Activated CD4-positive, alpha-beta T cell treated with anti-CD3 and anti-CD28 coated beads, Interleukin-2, amount 10 ng/mL, durations not matched to agents 7 days and 5 days (primary cell): ENCODE measurements around the gene CAP1. TPM values are rescaled to one million over a fixed set of nuclear protein-coding genes. Genes with fewer than 3 reads are reported as not detected.

Experiments used
- CTCF ChIA-PET: fragments of 350-600 bp; sonication (Branson Sonifier 250); formaldehyde crosslinking; loops from one replicate; lab custom pipeline; 2021; ENCODE audit warnings: antibody characterized with exemption; lab: Charles Lee
- POLR2A ChIA-PET: fragments of 350-600 bp; sonication (Branson Sonifier 250); formaldehyde crosslinking; loops from one replicate; lab custom pipeline; 2021; ENCODE audit warnings: antibody characterized with exemption; lab: Charles Lee
- DNase-seq: peaks from one replicate; pipeline ENCODE4 v3.0.0-alpha.2; 2020
- H3K27ac Mint-ChIP-seq: one replicate; pipeline ENCODE4 v1.8.0; 2021; ENCODE audit warnings: mild to moderate bottlenecking, moderate library complexity, mixed read lengths
- H3K27me3 Mint-ChIP-seq: one replicate; pipeline ENCODE4 v1.8.0; 2021; ENCODE audit warnings: mixed read lengths
- H3K36me3 Mint-ChIP-seq: one replicate; pipeline ENCODE4 v1.8.0; 2021; ENCODE audit warnings: low read depth, mixed read lengths
- H3K4me1 Mint-ChIP-seq: one replicate; pipeline ENCODE4 v1.8.0; 2021; ENCODE audit warnings: mixed read lengths
- H3K4me3 Mint-ChIP-seq: one replicate; pipeline ENCODE4 v1.8.0; 2021; ENCODE audit warnings: mild to moderate bottlenecking, moderate library complexity, mixed read lengths
- H3K9me3 Mint-ChIP-seq: one replicate; pipeline ENCODE4 v1.8.0; 2021; ENCODE audit warnings: mixed read lengths
- total RNA-seq, 2 experiments: library from RNA; stranded (reverse); gene quantifications; one replicate each; pipeline ENCODE4 v1.2.3, GENCODE V29; 2021

Gene CAP1
- total RNA-seq, 2 experiments from 2014 or later, result 740 to 752 TPM

DNA sequence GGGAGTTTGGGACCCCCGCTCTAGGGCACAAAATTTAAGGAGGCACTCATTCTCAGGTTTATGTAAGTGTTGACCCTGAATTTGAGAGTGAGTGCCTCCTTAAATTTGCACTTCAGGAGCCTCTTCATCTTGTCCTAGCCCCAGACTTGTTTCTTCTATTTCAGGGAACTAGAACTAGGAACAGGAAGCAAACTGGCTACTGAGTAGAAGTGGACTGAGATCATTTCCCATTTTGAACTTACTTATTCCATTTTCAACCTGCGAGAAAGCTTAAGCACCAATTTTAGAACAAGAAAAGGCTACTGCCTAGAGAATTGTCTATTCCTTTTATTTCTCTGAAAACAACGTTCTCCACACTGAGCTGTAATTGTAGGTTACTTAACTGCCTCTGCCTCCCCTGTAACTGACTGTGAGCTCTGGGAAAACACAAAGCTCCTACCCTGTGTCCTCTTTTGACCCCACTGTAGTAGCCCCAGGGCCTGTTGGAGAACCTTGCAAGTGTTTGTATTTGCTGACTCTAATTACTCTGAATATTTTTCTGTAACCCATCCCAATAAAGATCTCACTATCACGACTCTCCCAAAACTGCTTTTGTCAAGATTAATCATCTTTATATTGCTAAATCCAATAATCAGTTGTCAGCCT lies 54.1 kb downstream of the CAP1 start:
- DNase-seq, result no peak
- peaks cover 2% of the 10 kb centered on the region for H3K27me3 Mint-ChIP-seq
- H3K4me1 Mint-ChIP-seq, result peaks cover 44% of the 10 kb centered on the region
- no peak overlapping the region for H3K4me3 Mint-ChIP-seq
- no peaks in the 10 kb centered on the region for H3K9me3 Mint-ChIP-seq
- ChIA-PET POLR2A (no interaction called here), CTCF (interaction anchor here (0.6 kb wide), 1 partner anchor 89 kb away, joined by 3 read pairs; no protein-coding TSS in a partner anchor)
- no peak overlapping the region for H3K27ac Mint-ChIP-seq
- peaks cover 34% of the 10 kb centered on the region for H3K36me3 Mint-ChIP-seq

DNA sequence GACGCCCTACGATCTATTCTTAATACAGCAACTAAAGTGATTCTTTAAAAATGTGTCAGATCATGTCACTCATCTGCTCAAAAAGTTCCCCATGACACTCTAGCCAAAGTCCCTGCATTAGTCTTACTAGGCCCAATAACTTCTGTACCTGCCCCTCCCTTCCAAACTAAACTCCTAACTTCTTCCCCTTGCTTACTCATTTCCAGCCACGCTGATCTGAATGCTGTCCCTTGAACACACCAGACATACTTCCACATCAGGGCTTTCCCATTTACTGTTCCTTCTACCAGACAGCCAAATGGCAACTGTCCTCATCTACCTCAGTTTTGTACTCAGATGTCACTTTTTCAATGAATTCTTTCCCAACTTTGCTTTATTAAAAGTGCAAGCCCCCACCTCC lies 55.3 kb downstream of the CAP1 start:
- CTCF ChIA-PET, result no interaction called here
- Mint-ChIP-seq H3K4me1 (peaks cover 44% of the 10 kb centered on the region), H3K9me3 (no peaks in the 10 kb centered on the region), H3K27ac (no peak overlapping the region), H3K36me3 (peaks cover 26% of the 10 kb centered on the region), H3K4me3 (peak overlapping the region; percentile 3), H3K27me3 (peaks cover 5% of the 10 kb centered on the region)
- POLR2A ChIA-PET, result no interaction called here
- no peak for DNase-seq

DNA sequence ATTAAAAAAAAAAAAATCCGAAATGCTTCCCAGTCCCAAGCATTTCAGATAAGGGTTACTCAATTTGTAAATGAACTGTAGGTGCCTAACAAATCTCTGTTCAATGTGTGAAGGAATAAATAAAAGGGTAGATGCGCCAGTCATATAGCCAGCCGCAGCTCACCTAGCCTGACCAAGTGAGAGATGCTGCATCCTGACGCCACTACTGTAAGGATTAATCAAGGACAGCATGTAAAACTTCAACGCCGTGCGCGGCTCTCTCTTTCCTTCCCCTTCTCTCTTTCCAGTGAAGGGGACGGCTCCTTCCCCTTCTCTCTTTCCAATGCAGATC lies 56.1 kb downstream of the CAP1 start:
- Mint-ChIP-seq H3K4me1 (peaks cover 44% of the 10 kb centered on the region), H3K27ac (peak overlapping the region; percentile 96), H3K27me3 (peaks cover 10% of the 10 kb centered on the region), H3K36me3 (peaks cover 18% of the 10 kb centered on the region), H3K4me3 (peak overlapping the region; percentile 87), H3K9me3 (no peaks in the 10 kb centered on the region)
- CTCF ChIA-PET, result no interaction called here
- DNase-seq, result no peak
- POLR2A ChIA-PET, result no interaction called here

DNA sequence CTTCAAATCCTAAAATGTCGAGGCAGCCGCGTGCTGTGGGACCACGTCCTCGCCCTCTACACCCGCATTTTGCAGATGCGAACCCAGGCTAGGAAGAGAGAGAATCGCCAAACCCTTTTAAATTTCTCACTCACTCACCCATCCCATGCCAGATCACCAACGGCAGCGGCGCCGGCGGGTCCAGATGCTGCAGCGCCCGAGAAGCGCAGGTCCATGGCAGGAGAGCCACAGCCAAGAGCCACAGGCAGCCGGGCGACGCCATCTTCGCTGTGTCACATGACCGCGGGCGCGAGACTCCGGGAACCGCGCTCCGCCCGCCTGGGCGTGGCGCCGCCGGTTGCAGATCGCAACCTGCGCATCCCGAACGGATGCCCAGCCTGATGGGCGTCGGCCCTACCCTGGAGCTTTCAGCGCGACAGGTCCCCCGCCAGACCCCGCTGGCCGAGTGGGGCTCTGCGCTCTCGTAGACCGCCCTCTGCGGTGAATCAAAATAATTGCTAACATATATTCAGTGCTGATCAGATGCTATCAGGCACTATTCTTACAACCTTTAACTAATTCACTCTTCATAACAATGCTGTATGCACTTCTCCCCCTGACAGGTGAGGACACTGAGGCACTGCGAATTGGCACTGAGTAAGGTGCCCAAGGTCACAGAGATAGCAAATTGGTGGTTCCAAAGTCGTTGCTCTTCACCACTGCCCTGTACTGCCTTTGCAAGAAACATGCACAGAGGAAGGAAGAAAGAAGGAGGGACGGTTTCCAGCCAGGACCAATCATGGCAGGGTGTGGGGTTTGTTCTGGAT lies 56.7 kb downstream of the CAP1 start, which contains the start of gene PPT1:
PPT1 (minus strand) TSS at position 276 of the 806 bp plus-strand sequence; CDS start at position 262, 14 bp downstream.
- POLR2A ChIA-PET, result no interaction called here
- peaks cover 15% of the 10 kb centered on the region for H3K36me3 Mint-ChIP-seq

DNA sequence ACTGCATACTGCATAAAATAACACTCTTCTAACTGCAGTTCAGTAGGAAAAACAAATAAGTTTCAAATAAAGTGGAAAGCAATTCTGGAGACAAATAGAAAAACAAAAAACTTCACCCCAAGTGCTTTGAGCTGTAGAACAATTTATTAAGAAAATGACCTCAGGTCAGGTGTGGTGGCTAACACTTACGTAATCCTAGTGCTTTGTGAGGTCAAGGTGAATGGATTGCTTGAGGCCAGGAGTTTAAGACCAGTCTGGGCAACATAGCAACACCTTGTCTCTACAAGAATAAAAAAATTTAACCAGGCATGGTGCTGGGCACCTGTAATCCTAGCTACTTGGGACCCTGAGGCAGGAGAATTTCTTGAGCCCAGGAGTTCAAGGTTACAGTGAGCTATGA lies 61.5 kb downstream of the CAP1 start:
- no peak overlapping the region for H3K4me3 Mint-ChIP-seq
- POLR2A ChIA-PET, result no interaction called here
- no peaks in the 10 kb centered on the region for H3K36me3 Mint-ChIP-seq
- peaks cover 27% of the 10 kb centered on the region for H3K27me3 Mint-ChIP-seq
- H3K9me3 Mint-ChIP-seq, result peaks cover 8% of the 10 kb centered on the region
- CTCF ChIA-PET, result no interaction called here
- peaks cover 7% of the 10 kb centered on the region for H3K4me1 Mint-ChIP-seq
- no peak for DNase-seq
- no peak overlapping the region for H3K27ac Mint-ChIP-seq

More for the DNA sequence above, 56.7 kb downstream of the CAP1 start, which contains the start of gene PPT1:
- H3K27ac Mint-ChIP-seq, result peak within 1 kb of the TSS; percentile 96
- H3K4me1 Mint-ChIP-seq, result peaks cover 44% of the 10 kb centered on the region
- peaks cover under 1% of the 10 kb centered on the region for H3K9me3 Mint-ChIP-seq
- peak; percentile 83 for DNase-seq
- peaks cover 15% of the 10 kb centered on the region for H3K27me3 Mint-ChIP-seq
- H3K4me3 Mint-ChIP-seq, result peak within 1 kb of the TSS; percentile 87
- CTCF ChIA-PET, result interaction anchor here (0.6 to 2.9 kb wide), 3 partner anchors 9 to 219 kb away, joined by 3 to 8 read pairs (median 3); no protein-coding TSS in a partner anchor

DNA sequence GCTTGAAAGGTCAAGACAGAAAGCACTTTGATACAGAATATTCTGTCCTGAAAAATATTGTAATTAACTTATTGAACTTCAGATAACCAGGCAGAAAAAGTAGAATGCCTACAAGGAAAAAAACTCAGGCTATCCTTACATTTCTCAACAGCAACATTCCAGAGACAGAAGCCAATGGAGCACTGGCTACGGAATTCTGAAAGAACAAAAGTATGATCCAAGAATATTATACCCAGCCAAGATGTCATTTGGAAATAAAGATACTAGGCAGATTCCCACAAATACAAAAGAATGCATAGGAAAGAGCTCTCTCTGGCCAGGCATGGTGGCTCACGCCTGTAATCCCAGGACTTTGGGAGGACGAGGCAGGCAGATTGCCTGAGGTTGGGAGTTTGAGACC lies 62.4 kb downstream of the CAP1 start:
- H3K27me3 Mint-ChIP-seq, result peaks cover 27% of the 10 kb centered on the region

DNA sequence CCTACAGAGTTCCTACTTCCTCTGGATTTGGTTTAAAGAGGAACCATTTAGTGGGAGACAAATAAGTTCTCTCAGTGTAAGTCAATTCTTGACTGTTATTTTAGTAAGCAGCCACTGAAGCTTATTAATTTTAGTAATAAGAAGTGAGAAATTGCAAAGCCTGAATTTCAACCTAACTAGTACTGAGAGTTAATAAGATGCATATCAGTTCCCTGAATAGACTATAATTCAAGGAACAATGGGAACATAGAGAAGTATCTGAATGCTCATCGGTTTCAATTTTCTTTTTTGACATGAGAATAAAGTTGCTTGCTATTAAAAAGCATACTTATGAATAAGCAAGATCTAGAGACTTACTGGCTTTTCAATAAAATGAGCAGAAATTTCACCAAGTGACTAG lies 64.5 kb downstream of the CAP1 start:
- no peak overlapping the region for H3K4me3 Mint-ChIP-seq
- CTCF ChIA-PET, result interaction anchor here (0.6 kb wide), 1 partner anchor 78 kb away, joined by 3 read pairs; no protein-coding TSS in a partner anchor
- POLR2A ChIA-PET, result no interaction called here

More for the DNA sequence above, 62.4 kb downstream of the CAP1 start:
- Mint-ChIP-seq H3K9me3 (peaks cover 8% of the 10 kb centered on the region), H3K27ac (no peak overlapping the region), H3K4me1 (peaks cover under 1% of the 10 kb centered on the region), H3K36me3 (no peaks in the 10 kb centered on the region), H3K4me3 (no peak overlapping the region)
- DNase-seq, result no peak
- ChIA-PET CTCF (no interaction called here), POLR2A (no interaction called here)

DNA sequence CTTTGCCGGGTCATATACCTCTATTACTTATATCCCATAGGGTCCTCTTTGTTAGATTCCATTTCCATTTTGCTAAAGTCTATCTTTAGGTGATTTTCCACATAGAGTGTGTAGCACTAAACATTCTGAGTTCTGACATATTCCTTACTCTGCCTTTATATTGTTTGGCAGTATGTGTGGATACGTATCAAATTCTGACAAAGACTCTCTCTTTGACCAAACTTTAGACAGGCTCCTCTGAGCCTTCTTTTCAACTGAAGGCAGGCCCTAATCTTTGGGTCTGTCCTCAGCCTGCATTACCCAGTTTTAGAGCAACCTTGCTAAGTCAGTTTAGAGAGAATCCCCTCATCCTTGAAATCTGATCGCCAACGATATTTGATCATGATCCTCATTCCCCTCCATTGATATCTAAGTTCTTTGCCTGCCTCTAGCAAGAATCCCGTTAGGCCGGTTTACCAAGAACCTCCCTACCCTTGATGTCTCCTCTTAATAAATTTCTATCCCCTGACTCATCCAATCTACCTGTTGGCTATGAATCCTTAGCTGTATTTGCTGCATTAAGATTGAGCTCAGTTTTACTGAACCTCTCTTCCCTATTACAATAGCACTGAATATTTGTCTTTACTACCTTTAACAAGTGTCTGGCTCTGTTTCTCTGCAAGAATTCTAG lies 66.9 kb downstream of the CAP1 start:
- H3K27me3 Mint-ChIP-seq, result peaks cover 33% of the 10 kb centered on the region
- no peak for DNase-seq
- no peak overlapping the region for H3K4me3 Mint-ChIP-seq
- H3K4me1 Mint-ChIP-seq, result no peaks in the 10 kb centered on the region
- ChIA-PET POLR2A (no interaction called here), CTCF (interaction anchor here (0.7 kb wide), 1 partner anchor 44 kb away, joined by 4 read pairs; no protein-coding TSS in a partner anchor)
- H3K27ac Mint-ChIP-seq, result no peak overlapping the region
- H3K36me3 Mint-ChIP-seq, result peaks cover 6% of the 10 kb centered on the region
- H3K9me3 Mint-ChIP-seq, result peaks cover 28% of the 10 kb centered on the region

More for the DNA sequence above, 64.5 kb downstream of the CAP1 start:
- no peak for DNase-seq
- peaks cover 14% of the 10 kb centered on the region for H3K9me3 Mint-ChIP-seq
- no peak overlapping the region for H3K27ac Mint-ChIP-seq
- no peaks in the 10 kb centered on the region for H3K36me3 Mint-ChIP-seq
- H3K27me3 Mint-ChIP-seq, result peaks cover 31% of the 10 kb centered on the region
- H3K4me1 Mint-ChIP-seq, result no peaks in the 10 kb centered on the region

DNA sequence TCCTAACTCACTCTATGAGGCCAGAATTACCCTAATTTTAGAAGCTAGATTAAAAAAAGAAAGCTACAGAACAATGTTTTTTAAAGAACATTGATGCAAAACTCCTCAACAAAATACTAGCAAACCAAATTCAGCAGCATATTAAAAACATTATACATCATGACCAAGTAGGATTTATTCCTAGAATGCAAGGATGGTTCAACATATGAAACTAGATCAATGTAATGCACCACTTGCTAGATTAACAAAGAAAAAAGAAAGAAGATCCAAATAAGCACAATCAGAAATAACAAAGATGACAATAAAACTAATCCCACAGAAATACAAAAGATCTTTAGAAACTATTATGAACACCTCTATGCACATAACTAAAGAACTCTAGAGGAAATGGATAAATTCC lies 69.9 kb downstream of the CAP1 start:
- peaks cover 23% of the 10 kb centered on the region for H3K9me3 Mint-ChIP-seq
- H3K27me3 Mint-ChIP-seq, result peaks cover 34% of the 10 kb centered on the region
- POLR2A ChIA-PET, result no interaction called here
- CTCF ChIA-PET, result no interaction called here
- no peak overlapping the region for H3K4me3 Mint-ChIP-seq
- no peak overlapping the region for H3K27ac Mint-ChIP-seq
- no peaks in the 10 kb centered on the region for H3K4me1 Mint-ChIP-seq
- peaks cover 6% of the 10 kb centered on the region for H3K36me3 Mint-ChIP-seq
- no peak for DNase-seq

DNA sequence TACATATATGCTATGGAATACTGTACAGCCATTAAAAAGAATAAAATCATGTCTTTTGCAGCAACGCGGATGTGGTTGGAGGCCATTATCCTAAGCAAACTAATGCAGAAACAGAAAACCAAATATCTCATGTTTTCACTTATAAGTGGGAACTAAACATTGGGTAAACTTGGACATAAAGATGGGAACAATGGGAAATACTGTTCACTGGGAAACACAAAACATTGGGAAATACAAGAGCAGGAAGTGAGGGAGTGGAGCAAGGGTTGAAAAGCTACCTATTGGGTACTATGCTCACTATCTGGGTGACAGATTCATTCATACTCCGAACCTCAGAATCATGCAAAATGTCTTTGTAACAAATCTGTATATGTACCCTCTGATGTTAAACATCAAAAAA lies 73.9 kb downstream of the CAP1 start:
- no peak overlapping the region for H3K27ac Mint-ChIP-seq
- no peaks in the 10 kb centered on the region for H3K4me1 Mint-ChIP-seq
- peaks cover 19% of the 10 kb centered on the region for H3K9me3 Mint-ChIP-seq
- ChIA-PET POLR2A (no interaction called here), CTCF (no interaction called here)
- DNase-seq, result no peak
- H3K4me3 Mint-ChIP-seq, result no peak overlapping the region
- H3K27me3 Mint-ChIP-seq, result peaks cover 46% of the 10 kb centered on the region
- H3K36me3 Mint-ChIP-seq, result peaks cover 6% of the 10 kb centered on the region

DNA sequence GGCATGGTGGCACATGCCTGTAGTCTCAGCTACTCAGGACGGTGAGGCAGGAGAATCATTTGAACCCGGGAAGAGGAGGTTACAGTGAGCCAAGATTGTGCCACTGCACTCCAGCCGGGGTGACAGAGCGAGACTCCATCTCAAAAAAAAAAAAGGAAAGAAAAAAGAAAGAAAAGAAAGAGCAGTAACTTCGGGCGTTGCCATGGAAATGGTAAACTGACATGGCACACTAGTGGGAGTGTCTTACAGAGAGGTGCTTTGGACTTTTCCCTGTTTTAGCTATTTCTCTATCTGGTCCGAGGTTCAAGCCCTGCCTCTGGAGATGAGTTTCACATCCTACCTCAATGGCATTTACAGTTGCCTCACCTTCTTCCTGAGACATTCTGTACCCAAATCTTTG lies 79.6 kb downstream of the CAP1 start:
- H3K27ac Mint-ChIP-seq, result no peak overlapping the region
- no peaks in the 10 kb centered on the region for H3K4me1 Mint-ChIP-seq
- DNase-seq, result no peak
- CTCF ChIA-PET, result interaction anchor here (0.7 to 0.8 kb wide), 2 partner anchors 218 to 1038 kb away, joined by 3 read pairs; no protein-coding TSS in a partner anchor
- POLR2A ChIA-PET, result no interaction called here
- no peaks in the 10 kb centered on the region for H3K36me3 Mint-ChIP-seq
- no peak overlapping the region for H3K4me3 Mint-ChIP-seq
- H3K27me3 Mint-ChIP-seq, result peaks cover 23% of the 10 kb centered on the region
- no peaks in the 10 kb centered on the region for H3K9me3 Mint-ChIP-seq
